Stimulated activated CD4-positive, alpha-beta T cell treated with anti-CD3 and anti-CD28 coated beads, Interleukin-4, amount 100 ng/mL, for 1 hour (primary cell): ENCODE data around the gene CYB5R2.

Source experiments
- DNase-seq: peaks from one replicate; pipeline ENCODE4 v3.0.0-alpha.2; 2020

Gene CYB5R2

DNA sequence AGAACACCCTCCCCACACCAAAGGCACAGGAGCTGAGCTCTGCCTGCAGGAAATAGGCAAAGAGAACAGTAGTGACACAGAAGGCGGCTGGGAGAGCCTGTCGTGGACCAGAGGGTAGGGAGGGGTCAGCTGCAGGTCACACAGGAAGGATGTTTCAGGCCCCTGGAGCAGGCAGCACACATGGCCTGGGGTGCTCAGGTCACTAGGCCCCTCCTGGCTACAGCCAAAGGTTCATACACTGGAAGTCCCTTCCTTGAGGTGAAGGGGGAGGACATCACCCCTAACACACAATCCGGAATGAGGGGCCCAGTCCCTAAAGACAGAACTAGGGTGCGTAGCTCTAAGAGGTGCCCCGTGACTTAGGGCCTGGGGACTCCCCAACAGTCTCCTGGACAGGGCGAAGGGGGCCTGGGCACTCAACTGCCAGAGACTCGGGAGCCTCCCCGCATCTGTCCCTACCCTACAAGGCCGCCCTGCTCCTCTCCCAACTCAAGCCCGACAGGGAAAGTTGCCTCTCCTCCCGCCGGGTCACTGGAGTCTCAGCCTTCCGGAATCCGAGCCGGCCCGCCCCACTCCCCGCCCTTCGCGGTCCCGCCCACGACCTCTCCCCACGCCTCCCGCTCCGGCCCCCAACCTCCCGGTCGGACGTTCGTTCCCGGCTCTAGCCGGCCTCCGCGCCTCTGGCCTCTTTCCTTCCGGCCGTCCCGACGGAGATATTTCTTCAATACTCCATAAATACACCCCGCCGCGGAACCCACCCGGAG, at the start of gene CYB5R2:
Gene CYB5R2 (minus strand): TSS at position 541 of the 764 bp plus-strand sequence. CDS start 675 bp downstream, outside the sequence.
- no peak for DNase-seq

DNA sequence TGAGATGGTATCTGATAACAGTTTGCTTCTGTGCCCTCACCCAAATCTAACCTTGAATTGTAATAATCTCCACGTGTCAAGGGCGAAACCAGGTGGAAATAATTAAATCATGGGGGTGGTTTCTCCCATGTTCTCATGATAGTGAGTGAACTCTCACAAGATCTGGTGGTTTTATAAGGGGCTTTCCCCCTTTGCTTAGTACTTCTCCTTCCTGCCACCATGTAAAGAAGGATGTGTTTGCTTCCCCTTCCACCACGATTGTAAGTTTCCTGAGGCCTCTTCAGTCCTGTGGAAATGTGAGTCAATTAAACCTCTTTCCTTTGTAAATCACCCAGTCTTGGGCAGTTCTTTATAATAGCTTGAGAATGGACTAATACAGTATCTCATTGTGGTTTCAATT, 41.5 kb upstream of the CYB5R2 start:
- DNase-seq = no peak

DNA sequence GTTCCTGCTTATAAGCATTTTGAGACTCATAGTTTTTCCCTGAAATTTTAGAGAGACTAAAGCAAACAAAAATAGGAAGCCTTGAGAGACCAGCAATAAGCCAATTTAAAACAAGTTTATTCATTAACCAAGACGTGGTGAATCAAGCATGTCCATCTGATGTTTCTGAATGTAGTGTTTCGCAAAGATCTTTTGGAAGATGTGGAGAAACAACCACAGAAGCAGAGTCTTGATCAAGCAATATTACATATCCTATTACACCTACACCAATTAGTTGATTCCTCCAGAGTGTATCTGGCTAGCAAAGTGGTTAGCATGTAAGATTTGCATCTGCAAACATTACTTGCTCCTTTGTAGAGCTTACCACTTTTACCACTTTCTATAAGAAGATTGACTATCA, 33.1 kb upstream of the CYB5R2 start, which contains the start of gene OVCH2:
Gene OVCH2 (minus strand): TSS at position 101 of the 400 bp plus-strand sequence. CDS start 83 bp downstream, at position 18.
- DNase-seq = no peak

DNA sequence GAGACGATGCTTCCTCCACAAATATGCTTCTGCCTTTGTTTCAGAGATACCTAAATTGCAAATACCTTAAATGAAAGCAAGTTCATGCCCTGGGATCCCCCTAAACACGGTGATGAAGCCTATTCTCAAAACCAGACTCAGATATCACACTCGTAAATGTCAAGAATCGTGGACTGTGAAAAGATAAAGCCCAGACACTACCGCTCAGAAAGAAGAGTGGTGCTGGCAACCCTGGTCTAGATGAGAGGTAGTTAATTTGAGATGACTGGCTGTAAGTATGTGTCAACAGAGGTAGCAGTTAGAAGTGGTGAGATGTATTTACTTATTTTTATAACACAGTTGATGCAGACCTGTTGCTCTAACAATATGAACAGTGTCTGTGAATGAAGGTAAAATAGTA, 30.4 kb upstream of the CYB5R2 start:
- DNase-seq = no peak

DNA sequence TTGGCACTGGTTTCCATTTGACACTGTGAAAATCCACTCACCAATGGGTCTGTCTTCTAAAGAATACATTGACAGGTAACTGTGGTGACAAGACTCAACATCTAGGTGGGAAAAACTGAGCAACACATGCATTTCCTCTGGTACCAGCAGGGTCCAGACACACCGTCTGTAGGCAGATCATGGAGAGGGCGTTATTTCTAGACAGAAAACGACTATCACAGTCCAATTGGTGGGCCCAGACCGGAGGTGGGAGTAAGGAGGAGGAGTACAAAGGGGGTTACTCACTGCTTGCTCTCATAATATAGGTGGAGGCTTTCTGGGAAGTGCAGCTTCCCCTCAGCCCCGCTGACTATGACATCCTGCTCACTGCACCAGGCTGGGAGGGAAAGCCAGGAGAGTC, 23.1 kb upstream of the CYB5R2 start:
- DNase-seq = no peak

DNA sequence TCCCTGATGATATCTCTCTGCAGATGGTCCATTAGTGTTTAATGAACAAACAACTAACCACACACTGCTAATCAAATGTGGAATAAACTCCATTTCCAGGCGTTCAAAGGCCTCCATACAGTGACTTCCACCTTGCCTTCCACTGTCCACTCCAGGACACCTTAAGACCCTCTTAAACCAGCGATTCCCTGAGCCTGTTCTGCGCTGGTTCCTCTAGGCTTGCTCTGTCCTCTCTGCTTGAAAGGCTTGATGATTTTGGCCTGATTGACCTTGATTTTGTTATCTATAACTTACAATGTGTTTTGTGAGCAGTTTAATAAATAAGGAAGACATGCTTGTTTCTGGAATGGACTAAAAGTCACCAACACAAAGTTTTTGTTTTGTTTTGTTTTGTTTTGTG, 20.9 kb upstream of the CYB5R2 start:
- no peak for DNase-seq

DNA sequence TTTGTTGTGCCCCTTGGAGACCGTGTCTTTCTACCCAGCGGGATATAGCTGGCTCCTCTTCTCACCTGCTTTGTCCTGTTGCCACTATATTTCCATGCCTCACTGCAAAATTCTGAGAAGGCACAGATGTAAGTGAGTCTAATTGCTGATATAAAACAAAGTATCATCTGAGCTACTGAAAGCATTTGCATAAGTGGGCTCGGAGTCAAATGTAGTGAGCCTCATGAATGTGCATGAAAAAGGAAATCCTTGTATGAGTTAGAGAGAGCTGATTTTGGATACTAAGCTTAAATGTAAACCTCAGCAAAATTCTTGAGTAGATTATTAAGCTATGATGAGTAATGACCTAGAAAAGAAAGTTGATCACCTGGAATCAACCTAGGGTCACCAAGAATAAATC, 19.1 kb upstream of the CYB5R2 start:
- DNase-seq = no peak

DNA sequence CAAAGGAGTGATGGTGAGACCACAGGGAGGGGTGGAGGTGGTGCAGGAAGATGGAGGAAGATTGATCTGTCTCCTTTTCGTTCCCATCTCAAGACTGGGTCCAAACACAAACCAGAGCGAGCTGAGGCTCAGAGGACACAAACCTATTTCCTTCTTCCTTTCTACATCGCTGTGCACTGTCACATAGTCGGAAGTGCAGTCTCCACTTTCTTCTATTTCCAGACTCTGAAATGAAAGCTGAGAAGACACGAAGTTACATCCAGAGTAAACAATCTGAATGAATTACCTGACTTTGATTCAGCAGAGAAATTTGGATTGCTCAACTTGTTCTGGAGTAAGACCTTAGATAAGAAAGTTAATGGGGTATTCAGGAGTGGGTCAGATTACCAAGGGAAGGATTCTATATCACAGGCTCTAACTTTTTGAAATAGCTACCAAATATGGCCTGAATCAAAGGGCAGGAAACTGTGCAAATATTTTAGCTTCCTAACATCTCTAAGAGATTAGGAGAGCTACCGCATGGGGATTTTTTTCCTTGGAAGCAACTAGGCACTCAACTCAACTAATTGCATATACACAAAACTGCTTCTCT, 18.6 kb upstream of the CYB5R2 start:
- DNase-seq = no peak

DNA sequence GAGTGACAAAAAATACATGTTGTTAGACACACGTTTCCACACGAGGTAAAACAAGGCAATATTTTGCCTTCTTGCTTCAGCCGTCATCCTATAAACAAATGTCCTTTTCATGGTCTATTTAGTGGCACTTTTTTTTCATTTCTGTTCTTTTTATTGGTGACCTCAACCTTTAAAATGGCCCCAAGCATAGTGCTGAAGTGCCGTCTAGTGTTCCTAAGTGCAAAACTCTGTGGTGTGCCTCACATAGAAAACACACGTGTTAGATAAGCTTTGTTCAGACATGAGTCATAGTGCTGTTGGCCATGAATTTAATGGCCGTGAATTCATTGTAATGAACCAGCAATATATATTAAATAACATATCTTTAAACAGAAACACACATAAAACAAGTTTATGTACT, 17.3 kb upstream of the CYB5R2 start:
- no peak for DNase-seq

DNA sequence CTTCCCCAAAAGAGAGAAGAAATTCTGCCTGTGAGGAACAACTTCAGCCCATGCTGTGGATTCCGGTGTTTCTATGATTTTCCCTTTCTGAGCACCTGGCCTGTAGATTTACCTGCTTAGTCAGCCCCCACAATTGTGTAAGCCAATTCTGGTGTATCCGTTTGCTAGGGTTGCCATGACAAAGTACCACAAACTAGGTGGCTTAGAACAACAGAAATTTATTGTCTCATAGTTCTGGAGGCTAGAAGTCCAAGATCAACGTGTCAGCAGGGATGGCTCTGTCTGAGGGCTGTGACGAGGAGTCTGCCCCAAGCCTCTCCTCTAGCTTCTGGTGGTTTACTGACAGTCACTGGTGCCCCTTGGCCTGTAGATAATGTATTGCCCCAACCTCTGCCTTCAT, 15.9 kb upstream of the CYB5R2 start:
- no peak for DNase-seq

DNA sequence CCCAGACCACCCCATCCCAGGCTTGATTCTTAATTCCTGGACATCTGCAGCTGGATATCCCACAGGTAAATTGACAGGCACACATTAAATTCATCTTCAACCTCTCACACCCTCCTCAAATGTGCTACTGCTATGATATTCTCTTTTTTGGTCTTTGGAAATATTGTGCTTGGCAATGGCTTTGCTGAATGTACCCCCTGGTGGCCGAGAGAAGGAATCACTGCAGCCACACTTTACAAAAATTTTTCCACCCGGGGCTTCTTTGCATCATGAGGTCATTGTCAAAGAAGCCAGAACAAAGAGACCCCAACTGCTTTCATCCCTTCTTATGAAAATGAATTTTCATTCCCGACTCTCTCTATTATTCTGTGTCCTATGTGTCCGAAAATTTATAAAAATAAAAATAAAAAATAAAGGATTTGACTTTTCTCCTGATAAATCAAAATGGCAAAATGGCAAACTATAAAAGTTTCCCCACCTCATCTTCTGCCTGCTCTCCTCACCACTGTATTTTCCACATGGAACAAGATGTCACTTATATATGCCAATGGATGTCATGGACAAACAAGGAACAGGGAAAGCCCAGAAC, 15.0 kb upstream of the CYB5R2 start:
- DNase-seq = no peak

DNA sequence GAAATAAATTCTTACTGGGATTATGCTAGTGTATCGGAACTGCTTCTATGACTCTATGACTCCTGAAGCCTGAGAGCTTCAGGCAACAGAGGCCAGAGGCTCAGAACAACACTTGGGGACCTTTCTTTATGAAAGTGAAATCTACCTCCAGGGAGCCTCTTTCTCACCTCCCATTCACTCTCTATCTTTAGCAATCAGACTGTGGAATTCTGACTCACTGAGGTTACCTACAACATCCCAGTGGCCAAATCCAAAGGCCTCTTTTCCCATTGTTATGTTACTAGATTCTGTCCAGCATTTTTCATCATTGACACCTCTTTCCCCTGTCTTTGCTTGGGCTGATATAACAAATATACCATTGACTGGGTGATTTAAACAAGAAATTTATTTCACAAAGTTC, 14.1 kb upstream of the CYB5R2 start:
- DNase-seq = no peak

DNA sequence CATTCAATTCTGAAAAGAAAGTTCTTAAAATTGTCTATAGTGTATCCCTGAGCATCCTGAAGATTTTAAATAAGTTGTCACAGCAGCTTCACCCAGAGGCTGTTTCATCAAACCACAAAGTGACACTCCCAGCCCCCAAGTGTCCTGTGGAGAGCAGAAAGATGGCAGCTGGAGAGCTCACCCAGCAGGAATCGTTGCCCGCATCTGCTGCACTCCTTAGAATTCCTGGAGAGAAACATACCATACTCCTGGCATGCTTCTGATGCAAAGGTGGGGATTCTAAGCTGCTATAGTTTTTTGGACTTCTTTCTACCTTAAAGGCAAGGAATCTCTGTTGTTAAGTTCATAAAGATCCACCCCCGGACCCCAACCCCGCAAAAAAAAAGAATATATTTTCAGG, 13.5 kb upstream of the CYB5R2 start:
- no peak for DNase-seq

DNA sequence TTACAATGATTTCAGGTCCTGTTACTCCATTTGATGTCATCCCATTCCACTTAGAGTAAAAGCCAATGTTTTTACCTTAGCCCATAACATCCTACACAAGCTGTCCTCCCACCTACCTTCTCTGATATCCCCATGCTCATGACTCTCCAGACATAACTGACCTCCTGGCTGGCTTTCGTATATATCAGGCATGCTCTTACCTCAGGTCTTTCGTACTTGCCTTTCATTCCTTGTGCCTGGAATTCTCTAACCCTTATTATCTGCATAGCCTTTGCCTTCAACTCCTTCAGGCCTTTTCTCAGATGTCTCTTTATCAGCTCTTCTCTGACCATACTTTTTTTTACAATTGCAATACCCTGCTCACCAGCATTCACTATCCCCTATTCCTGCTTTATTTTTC, 10.3 kb upstream of the CYB5R2 start:
- no peak for DNase-seq

DNA sequence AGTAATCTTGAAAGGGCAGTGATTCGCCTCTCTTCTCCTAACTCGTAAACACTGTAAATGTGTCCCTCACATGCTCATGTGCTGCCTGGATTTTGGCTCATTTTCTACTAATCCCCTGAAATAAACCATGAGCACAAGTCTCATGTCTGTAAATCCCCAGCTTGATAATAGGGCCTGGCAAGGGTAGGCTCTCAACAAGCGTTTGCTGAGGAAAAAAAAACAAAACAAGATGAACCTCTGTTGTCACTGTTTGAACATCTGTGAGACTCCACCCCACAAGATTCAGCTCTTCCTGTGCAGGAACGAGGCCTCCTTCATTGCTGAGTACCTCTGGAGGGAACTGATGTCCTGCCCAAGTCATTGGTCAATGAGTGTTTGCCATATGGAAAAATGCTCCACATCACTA, 4.5 kb upstream of the CYB5R2 start:
- DNase-seq = no peak

DNA sequence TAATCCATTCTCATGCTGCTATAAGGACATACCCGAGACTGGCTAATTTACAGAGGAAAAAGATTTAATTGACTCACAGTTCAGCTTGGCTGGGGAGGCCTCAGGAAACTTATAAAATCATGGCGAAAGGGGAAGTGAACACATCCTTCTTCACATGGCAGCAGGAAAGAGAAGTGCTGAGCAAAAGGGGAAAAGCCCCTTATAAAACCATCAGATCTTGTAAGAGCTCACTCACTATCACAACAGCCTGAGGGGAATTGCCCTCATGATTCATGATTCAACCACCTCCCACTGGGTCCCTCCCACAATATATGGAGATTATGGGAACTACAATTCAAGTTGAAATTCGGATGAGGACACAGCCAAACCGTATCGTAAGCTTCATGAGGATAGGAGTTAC, 3.8 kb upstream of the CYB5R2 start:
- no peak for DNase-seq

DNA sequence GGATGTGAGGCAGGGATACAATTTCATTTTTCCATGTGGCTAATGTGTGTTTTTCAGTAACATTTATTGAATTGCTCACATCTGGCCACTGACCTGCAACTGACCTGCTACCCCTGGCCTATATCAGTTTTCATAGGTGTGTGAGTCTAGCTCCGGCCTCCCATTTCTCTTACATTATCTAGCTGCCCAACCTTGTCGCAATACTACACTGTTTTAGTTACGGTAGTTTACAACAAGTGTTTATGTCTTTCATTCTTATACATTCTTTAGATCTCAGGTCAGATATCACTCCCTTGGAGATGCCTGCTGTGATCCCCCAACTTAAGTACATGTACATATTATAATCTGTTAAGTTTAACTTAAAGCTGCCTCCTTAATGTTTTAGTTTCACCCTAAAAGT, 2.3 kb upstream of the CYB5R2 start:
- no peak for DNase-seq

DNA sequence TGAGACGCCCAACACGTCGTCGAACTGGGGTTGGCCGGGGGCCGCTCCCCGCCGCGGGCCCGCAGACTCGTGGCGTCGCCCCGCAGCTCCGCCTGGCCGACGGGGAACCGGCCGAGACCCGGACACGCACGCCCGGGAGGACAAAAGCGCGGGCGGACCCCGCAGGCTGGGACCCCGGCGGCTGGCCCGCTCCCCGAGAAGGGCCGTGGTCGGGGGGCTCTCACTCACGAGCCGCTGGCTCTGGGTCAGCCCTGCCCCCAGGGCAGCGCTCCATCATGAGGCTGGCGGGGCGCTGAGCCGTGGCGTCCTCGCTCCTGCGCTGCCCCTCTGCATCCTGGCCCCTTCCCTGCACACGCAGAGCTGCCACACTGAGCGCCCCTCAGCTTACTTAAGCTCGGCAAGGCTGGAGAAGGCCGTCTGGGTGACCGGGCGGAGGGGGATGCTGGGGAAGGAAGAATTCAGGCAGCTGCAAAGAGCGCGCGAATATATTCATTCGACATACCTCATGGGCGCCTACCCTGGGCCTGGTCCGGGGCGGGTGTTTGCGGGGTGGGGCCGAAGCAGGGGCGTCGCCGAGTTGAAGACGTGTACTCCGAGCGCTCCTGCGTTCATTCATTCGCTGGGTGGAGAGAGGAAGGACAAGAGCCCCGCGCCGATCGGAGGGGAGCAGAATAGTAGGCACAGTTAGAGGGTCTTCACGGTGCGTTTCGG, 579 bp upstream of the CYB5R2 start:
- peak; percentile 12 for DNase-seq

DNA sequence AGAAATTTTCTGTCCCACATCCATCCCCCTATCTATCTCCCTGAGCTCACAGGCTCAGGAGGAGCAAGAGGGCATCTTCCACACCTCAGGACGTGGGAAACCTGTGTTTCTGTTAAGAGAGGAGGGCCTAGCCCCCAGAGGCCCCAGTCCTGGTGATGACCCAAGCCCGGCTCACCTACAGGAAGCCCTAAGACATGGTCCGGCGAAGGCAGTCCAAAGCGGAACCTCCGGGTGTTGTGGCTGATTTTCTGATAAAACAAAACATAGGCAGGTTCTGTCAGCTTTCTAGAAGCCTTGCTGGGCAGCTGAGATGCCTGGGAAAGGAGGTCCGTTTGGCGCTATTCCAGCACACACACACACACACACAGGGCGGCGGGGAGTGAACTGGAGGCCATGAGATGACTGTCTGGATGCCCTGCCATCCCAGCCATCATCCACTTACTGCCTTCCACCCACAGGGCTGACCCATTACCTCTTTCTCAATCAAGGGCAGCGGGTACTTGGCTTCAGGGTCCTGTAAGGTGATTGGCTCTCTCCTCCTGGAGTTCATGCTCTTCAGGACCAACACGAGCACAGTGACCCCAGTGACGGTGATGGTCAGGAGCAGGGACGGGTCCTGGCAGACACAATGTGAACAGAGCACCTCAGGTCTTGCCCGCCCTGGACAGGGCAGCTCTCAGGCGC, 882 bp downstream of the CYB5R2 start:
- no peak for DNase-seq

DNA sequence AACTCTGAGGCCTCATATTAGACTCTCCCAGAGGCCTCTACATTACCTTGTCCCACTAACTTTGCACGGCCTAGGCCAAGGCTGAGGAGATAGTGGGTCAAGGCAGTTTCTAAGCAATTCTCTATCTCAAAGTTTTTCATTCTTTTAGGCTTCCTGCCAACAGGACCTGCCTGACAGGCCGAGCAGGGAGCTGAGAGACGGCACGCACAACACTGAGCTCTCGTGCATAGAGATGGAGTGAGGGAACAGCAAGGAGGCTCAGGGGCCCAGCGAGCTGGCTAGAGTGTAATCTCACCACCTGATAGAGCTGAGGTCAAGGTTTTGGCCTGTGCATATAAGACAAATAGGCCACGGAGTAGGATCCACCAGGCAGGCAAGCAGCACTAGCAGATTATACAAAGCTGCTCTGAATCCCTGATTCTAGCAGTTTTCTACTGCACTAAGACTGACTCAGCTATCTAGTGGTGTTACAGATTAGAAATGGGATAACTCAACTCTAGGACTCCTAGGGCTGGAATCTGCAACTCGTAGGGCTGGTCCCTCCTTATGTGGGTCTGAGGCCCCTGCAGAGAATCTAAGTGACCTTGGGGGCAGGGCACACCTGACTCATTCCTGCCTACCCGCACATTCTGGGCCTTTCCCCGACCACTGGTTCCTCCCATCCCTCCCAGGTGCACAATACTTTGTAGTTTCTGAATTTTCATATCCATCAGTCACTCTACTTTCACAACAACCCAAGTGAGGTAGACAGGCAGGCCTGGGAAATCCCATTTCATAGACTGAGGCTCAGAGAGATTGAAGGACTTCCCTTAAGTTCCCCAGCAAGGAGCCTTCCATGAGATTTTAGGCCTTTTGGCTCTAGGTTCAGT, 1.7 kb downstream of the CYB5R2 start:
- peak; percentile 27 for DNase-seq

DNA sequence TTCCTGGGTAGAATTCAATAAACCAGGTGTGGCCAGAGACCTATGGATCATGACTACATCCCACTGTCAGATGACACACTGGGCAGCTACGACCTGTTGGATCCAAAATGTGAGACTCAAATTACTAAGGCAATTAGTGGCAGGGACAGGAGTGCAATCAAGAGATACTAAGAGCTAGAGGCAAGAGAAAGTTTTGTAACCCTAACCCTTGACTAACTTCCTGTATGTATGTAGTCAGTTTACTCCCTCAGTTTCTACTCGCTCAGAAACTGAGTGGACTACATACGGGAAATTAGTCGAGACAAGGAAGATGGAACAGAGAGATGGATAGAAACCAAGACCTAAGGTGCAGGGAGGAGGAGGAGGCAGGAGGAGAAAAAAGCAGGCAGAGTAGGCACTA, 2.7 kb downstream of the CYB5R2 start:
- DNase-seq = no peak

DNA sequence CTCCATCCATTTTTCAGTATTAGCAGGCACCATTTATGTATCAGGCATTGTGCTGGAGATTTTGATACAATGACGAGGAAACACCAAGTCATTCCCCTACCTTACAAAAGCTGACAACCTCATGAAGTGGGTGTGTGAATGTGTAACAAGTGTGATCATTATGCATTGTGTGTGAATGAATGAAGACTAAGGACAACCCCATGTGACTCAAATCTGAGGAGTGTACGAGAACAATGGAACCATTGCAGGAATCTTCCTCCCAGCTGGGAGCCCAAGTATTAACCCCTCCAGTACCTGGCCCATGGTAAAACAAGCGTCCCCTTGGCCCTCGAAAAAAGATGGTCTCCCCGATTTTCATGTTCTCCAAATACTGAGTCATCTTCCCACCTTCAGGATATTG, 4.4 kb downstream of the CYB5R2 start:
- DNase-seq = no peak
